Caco-2 (cell line): ENCODE data around the gene CDH13. TPM values are rescaled to one million over a fixed set of nuclear protein-coding genes. Genes with fewer than 3 reads are reported as not detected.

Experiments
- BruUV-seq: library from RNA; stranded (reverse); fragments of 400-500 nt; replicated peaks from 2 replicates; lab custom pipeline; 2021; lab: Mats Ljungman, UMichigan
- CTCF ChIA-PET: fragments of 300-600 bp; sonication (Branson Sonifier 250); formaldehyde crosslinking; loops from one replicate; lab custom pipeline; 2022; ENCODE audit warnings: antibody characterized with exemption; lab: Charles Lee
- POLR2A ChIA-PET: fragments of 300-600 bp; sonication (Branson Sonifier 250); formaldehyde crosslinking; loops from one replicate; lab custom pipeline; 2022; ENCODE audit warnings: antibody characterized with exemption; lab: Charles Lee
- DNase-seq, 2 experiments: peaks; one replicate each; pipeline versions ENCODE4 v3.0.0 to v3.0.0-alpha.2; 2020 to 2022
- H3K27me3 ChIP-seq: replicated peaks from 2 replicates; pipeline ENCODE4 v1.6.0; 2011; ENCODE audit warnings: low read length; ENCODE audit not compliant: control insufficient read depth, insufficient read depth
- H3K36me3 ChIP-seq: 2 replicates; pipeline ENCODE4 v1.5.1; 2011; ENCODE audit warnings: low read length; ENCODE audit not compliant: control insufficient read depth, insufficient read depth
- H3K4me1 ChIP-seq: fragments of 250-450 bp; sonication (Bioruptor Pico); 2 replicates; pipeline ENCODE4 v1.5.1; 2020; ENCODE audit warnings: mild to moderate bottlenecking
- H3K4me3 ChIP-seq: 2 replicates; pipeline ENCODE4 v1.5.1; 2011; ENCODE audit warnings: low read depth, mild to moderate bottlenecking, control low read depth, low read length
- H3K9me3 ChIP-seq: fragments of 250-450 bp; sonication (Bioruptor Pico); 2 replicates; pipeline ENCODE4 v1.5.1; 2020; ENCODE audit warnings: mild to moderate bottlenecking, moderate library complexity
- H3K27ac Mint-ChIP-seq: one replicate; pipeline ENCODE4 v1.8.0; 2022; ENCODE audit warnings: mixed read lengths; ENCODE audit not compliant: unreplicated experiment
- H3K27me3 Mint-ChIP-seq: one replicate; pipeline ENCODE4 v1.8.0; 2022; ENCODE audit warnings: mixed read lengths; ENCODE audit not compliant: insufficient read depth, unreplicated experiment
- H3K36me3 Mint-ChIP-seq: one replicate; pipeline ENCODE4 v1.8.0; 2022; ENCODE audit warnings: mild to moderate bottlenecking, mixed read lengths; ENCODE audit not compliant: insufficient read depth, unreplicated experiment
- H3K4me1 Mint-ChIP-seq: one replicate; pipeline ENCODE4 v1.8.0; 2022; ENCODE audit warnings: low read depth, mixed read lengths; ENCODE audit not compliant: unreplicated experiment
- H3K4me3 Mint-ChIP-seq: one replicate; pipeline ENCODE4 v1.8.0; 2022; ENCODE audit warnings: mild to moderate bottlenecking, moderate library complexity, mixed read lengths; ENCODE audit not compliant: unreplicated experiment
- H3K9me3 Mint-ChIP-seq: one replicate; pipeline ENCODE4 v1.8.0; 2022; ENCODE audit warnings: mixed read lengths; ENCODE audit not compliant: unreplicated experiment
- CTCF ChIP-seq, 2 experiments: fragments of 200-600 bp in 1 of 2; IDR thresholded peaks; 1 replicate in 1 of 2; 2 replicates in 1 of 2; pipeline versions ENCODE4 v1.5.1 to v1.8.0; 2011 to 2022; ENCODE audit warnings: antibody characterized with exemption in 1 of 2, control low read depth in 1 of 2, inconsistent platforms in 1 of 2, low read depth in 1 of 2, low read length in 1 of 2, mild to moderate bottlenecking in 1 of 2, moderate library complexity in 1 of 2; ENCODE audit not compliant: insufficient read depth in 1 of 2, severe bottlenecking in 1 of 2, unreplicated experiment in 1 of 2
- intact Hi-C: fragments of 100-400 bp; cut with micrococcal nuclease; formaldehyde crosslinking; loops from one replicate; pipeline ENCODE4 v1.10.0; 2022; ENCODE audit not compliant: unreplicated experiment
- total RNA-seq: library from RNA; stranded (reverse); gene quantifications from 2 replicates; pipeline ENCODE4 v1.2.3, GENCODE V29; 2022

The CDH13 gene
- total RNA-seq, 1 experiment from 2014 or later = 2.2 TPM

GRCh38 chr16:83724585-83724984, 1097.8 kb downstream of the CDH13 start:
- intact Hi-C loops = no loop called here
- H3K4me3 ChIP-seq = no peak overlapping the region
- Mint-ChIP-seq H3K27me3 (peaks cover 21% of the 10 kb centered on the region), H3K27ac (no peak overlapping the region), H3K36me3 (no peaks in the 10 kb centered on the region), H3K4me3 (no peak overlapping the region), H3K9me3 (no peaks in the 10 kb centered on the region), H3K4me1 (no peaks in the 10 kb centered on the region)
- no peak for TF ChIP-seq CTCF (IDR thresholded peaks at IDR 0.05; ENCODE audit: insufficient read depth in 1 of 2, low read depth in 1 of 2, low read length in 1 of 2, severe bottlenecking in 1 of 2, unreplicated experiment in 1 of 2)
- CTCF ChIA-PET = no interaction called here
- no peaks in the 10 kb centered on the region for H3K4me1 ChIP-seq
- no peaks in the 10 kb centered on the region for H3K27me3 ChIP-seq
- no peak for DNase-seq
- H3K36me3 ChIP-seq = no peaks in the 10 kb centered on the region
- BruUV-seq = no TSS peak
- no peaks in the 10 kb centered on the region; the same call in 1 of the 2 replicates for H3K9me3 ChIP-seq
- POLR2A ChIA-PET = no interaction called here

- POLR2A ChIA-PET = no interaction called here
Measured at GRCh38 chr16:83725313-83725712, 1098.5 kb downstream of the CDH13 start.

GRCh38 chr16:83727018-83727417, 1100.2 kb downstream of the CDH13 start:
- H3K27me3 ChIP-seq = no peaks in the 10 kb centered on the region
- intact Hi-C loops = no loop called here
- Mint-ChIP-seq H3K9me3 (peaks cover 5% of the 10 kb centered on the region), H3K27me3 (peaks cover 17% of the 10 kb centered on the region), H3K27ac (no peak overlapping the region), H3K36me3 (no peaks in the 10 kb centered on the region), H3K4me1 (no peaks in the 10 kb centered on the region), H3K4me3 (no peak overlapping the region)
- H3K9me3 ChIP-seq = no peaks in the 10 kb centered on the region; the same call in 1 of the 2 replicates
- no peak for TF ChIP-seq CTCF (IDR thresholded peaks at IDR 0.05; ENCODE audit: insufficient read depth in 1 of 2, low read depth in 1 of 2, low read length in 1 of 2, severe bottlenecking in 1 of 2, unreplicated experiment in 1 of 2)
- H3K36me3 ChIP-seq = no peaks in the 10 kb centered on the region
- BruUV-seq = no TSS peak
- ChIA-PET POLR2A (interaction anchor here (0.5 kb wide), 1 partner anchor 235 kb away, joined by 6 read pairs; no protein-coding TSS in a partner anchor), CTCF (no interaction called here)
- H3K4me1 ChIP-seq = no peaks in the 10 kb centered on the region
- H3K4me3 ChIP-seq = no peak overlapping the region
- DNase-seq = no peak

More at GRCh38 chr16:83725313-83725712, 1098.5 kb downstream of the CDH13 start:
- H3K4me3 ChIP-seq = no peak overlapping the region
- H3K36me3 ChIP-seq = no peaks in the 10 kb centered on the region
- no peaks in the 10 kb centered on the region; the same call in 1 of the 2 replicates for H3K9me3 ChIP-seq
- Mint-ChIP-seq H3K27me3 (peaks cover 21% of the 10 kb centered on the region), H3K9me3 (no peaks in the 10 kb centered on the region), H3K27ac (no peak overlapping the region), H3K4me1 (no peaks in the 10 kb centered on the region), H3K4me3 (no peak overlapping the region), H3K36me3 (no peaks in the 10 kb centered on the region)
- CTCF ChIA-PET = no interaction called here
- TF ChIP-seq CTCF (IDR thresholded peaks at IDR 0.05; ENCODE audit: insufficient read depth in 1 of 2, low read depth in 1 of 2, low read length in 1 of 2, severe bottlenecking in 1 of 2, unreplicated experiment in 1 of 2) = no peak
- no peak for DNase-seq
- no peaks in the 10 kb centered on the region for H3K4me1 ChIP-seq
- BruUV-seq = no TSS peak
- intact Hi-C loops = no loop called here
- H3K27me3 ChIP-seq = no peaks in the 10 kb centered on the region
